ENCODE measurements around the gene CHCHD1.
"Not testable (repeated sequence)": the region's sequence is repeated elsewhere in the genome, so short reads cannot be mapped to it uniquely, and the experiment has no call there.

Gene CHCHD1

DNA sequence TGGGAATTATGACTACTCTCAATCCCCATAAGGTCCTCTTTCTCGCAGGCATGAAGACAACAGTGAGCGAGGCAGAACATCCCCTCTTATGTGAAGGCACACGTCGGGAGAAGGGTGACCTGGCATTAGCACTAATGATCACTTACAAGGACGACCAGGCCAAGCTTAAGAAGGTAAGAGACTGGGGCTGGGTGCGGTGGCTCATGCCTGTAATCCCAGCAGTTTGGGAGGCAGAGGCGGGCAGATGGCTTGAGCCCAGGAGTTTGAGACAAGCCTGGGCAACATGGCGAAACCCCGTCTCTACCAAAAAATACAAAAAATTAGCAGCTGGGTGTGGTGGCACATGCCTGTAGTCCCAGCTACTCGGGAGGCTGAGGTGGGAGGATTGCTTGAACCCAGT is 13.6 kb downstream of the CHCHD1 start:
- DNase-seq, result not testable (repeated sequence)

DNA sequence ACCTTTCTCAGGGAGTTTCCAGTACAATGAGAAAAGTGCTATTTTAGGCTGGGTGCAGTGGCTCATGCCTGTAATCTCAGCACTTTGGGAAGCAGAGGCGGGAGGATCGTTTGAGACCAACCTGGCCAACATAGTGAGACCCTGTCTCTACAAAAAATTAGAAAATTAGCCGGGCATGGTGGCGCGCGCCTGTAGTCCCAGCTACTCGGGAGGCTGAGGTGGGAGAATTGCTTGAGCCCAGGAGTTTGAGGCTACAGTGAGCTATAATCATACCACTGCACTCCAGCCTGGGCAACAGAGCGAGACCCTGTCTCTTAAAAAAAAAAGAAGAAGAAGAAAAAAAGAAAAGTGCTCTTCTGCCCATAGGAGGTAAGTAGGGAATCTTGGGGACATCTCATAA is 14.2 kb downstream of the CHCHD1 start:
- DNase-seq, result not testable (repeated sequence)

DNA sequence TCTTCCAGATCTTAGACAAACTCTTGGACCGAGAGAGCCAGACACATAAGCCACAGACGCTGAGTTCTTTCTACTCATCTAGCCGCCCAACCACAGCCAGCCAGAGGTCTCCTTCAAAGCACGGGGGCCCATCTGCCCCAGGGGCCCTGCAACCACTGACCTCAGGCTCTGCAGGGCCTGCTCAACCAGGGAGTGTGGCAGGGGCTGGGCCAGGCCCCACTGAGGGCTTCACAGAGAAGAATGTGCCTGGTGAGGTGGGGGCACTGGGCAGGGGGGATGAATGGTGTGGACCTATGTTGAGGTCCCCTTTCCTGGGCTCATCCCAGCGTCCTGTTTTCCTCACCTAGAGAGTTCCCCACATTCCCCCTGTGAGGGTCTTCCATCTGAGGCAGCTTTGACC is 14.9 kb downstream of the CHCHD1 start:
- DNase-seq, result no peak

DNA sequence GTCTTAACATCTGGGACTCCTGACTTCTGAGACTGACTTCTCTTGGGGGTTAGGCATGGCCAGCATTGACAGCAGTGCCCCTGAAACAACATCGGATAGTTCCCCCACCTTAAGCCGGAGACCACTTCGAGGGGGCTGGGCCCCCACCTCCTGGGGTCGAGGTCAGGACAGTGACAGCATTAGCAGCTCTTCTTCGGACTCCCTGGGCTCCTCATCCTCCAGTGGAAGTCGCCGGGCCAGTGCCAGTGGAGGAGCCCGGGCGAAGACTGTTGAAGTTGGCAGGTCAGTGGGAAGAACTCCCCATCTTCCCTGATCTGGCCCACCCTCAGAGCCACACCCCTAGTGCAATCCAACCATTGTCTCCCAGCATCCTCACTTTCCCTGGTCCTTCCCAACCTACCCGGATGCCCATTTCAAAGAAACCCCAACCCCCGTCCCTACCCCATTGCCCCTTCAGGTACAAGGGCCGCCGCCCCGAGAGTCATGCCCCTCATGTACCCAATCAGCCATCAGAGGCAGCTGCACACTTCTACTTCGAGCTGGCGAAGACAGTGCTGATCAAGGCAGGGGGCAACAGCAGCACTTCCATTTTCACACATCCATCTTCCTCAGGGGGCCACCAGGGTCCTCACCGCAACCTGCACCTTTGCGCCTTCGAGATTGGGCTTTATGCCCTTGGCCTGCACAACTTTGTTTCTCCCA is 15.6 kb downstream of the CHCHD1 start:
- no peak for DNase-seq

DNA sequence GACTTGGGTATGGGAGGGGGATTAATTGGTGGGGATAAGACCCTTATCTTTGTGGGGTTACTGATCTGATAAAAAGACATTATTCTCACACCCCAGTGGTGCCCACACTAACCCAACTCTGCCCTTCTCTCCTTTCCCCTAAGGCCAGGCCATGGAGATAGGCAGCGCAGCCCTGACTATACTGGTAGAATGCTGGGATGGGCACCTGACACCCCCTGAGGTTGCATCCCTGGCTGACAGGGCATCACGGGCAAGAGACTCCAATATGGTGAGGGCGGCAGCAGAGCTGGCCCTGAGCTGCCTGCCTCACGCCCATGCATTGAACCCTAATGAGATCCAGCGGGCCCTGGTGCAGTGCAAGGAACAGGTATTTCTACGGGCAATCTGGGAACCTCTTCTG is 16.2 kb downstream of the CHCHD1 start:
- DNase-seq, result no peak

DNA sequence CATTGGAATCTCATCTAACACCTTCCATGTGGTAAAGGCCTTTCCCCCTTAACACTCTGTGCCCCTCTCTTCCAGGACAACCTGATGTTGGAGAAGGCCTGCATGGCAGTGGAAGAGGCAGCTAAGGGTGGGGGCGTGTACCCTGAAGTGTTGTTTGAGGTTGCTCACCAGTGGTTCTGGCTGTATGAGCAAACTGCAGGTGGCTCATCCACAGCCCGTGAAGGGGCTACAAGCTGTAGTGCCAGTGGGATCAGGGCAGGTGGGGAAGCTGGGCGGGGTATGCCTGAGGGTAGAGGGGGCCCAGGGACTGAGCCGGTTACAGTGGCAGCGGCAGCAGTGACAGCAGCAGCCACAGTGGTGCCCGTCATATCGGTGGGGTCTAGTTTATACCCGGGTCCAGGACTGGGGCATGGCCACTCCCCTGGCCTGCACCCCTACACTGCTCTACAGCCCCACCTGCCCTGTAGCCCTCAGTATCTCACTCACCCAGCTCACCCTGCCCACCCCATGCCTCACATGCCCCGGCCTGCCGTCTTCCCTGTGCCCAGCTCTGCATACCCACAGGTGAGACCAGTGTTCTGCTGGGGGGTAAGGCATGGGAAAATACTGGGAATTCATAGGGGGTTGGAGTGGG is 17.2 kb downstream of the CHCHD1 start:
- DNase-seq, result no peak

DNA sequence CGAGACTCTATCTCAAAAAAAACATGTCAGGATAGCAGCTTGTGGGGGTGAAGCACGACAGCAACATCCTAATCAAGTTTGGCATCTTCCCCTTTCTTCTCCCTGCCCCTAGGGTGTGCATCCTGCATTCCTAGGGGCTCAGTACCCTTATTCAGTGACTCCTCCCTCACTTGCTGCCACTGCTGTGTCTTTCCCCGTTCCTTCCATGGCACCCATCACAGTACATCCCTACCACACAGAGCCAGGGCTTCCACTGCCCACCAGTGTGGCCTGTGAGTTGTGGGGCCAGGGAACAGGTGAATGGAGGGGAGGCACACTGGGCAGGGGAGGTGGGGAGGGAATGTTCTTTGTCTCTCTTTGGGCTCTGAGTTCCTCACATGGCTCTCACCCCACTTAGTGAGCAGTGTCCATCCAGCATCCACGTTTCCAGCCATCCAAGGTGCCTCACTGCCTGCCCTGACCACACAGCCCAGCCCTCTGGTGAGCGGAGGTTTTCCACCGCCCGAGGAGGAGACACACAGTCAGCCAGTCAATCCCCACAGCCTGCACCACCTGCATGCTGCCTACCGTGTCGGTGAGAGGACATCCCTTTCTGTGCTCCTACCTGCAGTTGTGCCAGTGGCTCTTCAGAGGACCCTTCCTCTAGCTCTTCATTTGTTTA is 18.2 kb downstream of the CHCHD1 start:
- no peak for DNase-seq

DNA sequence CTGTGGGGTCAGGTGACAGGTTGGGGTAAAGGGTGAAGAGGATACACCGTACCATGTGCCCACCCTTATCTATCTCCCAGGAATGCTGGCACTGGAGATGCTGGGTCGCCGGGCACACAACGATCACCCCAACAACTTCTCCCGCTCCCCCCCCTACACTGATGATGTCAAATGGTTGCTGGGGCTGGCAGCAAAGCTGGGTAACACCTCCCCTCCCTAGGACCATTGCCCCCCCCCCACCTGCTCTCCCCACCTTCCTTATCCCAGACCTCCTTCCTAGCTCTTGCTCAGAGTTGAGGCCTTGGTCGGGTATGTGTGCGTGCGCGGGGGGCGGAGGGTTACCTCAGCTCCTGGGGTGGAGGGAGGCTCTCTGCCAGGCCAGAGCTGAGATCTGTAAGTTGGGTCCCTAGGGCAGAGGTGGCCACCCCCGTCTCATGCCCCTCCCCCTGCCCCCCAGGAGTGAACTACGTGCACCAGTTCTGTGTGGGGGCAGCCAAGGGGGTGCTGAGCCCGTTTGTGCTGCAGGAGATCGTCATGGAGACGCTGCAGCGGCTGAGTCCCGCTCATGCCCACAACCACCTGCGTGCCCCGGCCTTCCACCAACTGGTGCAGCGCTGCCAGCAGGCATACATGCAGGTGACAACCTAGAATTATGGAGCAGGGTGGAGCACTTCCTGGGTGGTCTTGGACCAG is 18.9 kb downstream of the CHCHD1 start:
- DNase-seq, result no peak

DNA sequence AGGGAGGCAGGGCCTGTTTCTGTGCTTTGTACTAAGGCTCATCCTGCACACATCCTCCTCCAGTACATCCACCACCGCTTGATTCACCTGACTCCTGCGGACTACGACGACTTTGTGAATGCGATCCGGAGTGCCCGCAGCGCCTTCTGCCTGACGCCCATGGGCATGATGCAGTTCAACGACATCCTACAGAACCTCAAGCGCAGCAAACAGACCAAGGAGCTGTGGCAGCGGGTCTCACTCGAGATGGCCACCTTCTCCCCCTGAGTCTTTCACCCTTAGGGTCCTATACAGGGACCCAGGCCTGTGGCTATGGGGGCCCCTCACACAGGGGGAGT is 19.4 kb downstream of the CHCHD1 start:
- no peak for DNase-seq

DNA sequence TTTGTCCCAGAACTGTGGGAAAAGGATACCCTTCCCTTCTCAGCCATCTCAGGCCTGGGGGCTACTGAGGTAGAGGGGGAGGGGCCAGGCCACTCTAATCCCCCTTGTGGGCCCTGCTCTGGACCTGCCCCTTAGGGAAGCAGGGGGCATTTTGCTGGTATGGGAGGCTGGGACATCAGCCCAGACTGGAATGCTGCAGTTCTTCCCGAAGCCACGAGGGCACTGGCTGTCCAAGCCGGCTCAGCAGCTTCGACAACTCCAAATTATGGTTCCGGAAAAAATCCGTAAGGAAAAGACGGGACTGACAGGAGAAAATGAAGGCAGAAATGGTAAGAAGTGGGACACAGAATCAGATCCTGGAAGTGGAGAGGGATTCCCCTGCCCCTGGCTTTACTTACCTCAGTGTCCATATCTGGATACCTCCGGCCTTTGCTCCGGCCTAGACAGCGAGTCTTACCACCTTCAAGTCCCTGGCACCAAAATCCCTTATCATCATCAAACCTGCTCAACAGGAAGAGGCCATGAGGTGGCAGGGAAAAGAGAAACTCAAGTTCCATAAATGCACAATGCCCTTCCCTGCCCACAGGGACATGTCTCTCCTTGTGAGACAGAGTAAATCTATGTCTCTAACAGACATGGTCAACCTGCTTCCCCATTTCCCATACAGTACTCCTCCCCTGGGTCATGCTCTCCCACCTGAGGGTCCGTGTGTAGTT is 20.6 kb downstream of the CHCHD1 start:
- DNase-seq, result no peak

DNA sequence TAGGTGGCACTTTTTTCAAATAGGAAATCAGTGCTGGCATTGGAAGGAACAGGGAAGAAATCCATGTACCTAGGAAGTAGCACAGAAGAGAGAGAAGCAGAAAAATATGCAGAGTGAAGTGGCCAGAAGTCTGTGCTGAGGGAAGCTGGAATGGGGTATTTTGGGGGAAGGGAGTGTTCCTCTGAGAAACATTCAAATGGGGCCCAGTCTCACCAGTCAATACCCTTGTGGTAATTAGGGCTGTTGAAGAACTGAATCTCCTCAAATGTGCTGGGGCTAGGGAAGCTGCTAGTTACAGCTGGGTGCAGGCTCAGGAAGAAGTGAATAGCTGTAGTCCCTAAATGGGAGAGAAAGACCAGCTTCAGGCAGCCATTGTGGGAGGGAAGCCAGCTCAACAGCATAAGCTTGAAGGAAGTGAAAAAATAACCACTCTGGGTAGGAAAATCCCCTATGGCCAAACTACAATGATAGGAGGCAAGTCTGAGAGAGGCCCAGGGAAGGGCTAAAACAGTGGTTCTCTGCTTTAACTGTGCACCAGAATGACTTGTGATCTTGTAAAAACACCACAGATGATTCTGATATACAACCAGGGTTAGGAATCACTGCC is 21.9 kb downstream of the CHCHD1 start:
- no peak for DNase-seq

DNA sequence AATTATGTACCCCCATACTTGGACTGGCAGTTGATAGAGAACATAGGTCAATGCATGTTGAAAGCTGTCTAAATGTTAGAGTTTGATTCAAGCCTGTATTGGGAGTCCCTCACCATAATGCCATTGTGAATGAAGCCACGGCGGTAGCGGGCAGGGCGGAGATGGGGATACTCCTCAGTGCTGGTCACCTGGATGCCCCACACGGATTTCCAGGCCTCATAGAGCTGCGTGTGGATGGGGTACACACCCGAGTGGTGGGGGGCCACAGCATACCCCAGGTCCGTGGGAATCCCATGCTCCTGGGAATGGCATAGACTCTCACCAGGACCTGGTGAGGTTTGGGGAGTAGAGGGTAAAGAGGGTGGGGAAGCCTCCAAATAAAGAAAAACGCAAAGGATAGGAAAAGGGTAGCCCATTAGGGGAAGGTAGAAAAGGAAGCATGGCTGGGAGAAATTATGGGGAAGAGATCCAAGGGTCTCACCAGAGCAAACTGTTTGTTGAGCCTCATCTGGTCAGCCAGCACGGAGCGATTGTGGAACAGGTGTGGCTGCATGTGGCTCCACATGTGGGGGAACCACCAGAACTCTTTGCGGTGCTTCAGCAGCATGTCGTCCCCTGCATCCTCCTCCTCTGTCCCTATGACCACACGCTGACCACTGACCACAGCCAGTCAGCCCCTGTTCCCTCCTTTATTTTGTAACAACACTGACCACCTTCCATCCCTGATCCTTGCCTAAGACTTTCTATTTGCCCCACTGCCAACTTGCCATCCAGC is 24.5 kb downstream of the CHCHD1 start:
- DNase-seq, result no peak

DNA sequence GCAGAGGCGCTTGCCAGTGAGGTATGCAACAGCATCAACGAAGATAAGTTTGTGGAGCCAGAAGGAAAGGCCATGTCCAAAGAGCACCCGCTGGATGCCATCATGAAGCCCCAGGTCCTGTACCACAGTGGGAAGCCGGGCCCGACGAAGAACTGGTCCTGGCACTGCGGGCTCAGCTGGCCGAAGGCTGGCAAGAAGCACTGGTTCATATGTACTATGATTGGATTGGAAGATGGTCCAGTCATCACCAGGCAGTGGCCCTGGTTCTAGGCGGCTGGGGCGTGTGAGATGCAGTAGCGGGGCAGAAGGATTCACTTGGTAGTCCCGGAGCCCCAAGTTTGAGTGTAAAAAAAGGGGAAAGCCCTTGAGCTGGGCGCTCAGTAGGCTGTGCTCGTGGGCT is 25.6 kb downstream of the CHCHD1 start:
- DNase-seq, result no peak

DNA sequence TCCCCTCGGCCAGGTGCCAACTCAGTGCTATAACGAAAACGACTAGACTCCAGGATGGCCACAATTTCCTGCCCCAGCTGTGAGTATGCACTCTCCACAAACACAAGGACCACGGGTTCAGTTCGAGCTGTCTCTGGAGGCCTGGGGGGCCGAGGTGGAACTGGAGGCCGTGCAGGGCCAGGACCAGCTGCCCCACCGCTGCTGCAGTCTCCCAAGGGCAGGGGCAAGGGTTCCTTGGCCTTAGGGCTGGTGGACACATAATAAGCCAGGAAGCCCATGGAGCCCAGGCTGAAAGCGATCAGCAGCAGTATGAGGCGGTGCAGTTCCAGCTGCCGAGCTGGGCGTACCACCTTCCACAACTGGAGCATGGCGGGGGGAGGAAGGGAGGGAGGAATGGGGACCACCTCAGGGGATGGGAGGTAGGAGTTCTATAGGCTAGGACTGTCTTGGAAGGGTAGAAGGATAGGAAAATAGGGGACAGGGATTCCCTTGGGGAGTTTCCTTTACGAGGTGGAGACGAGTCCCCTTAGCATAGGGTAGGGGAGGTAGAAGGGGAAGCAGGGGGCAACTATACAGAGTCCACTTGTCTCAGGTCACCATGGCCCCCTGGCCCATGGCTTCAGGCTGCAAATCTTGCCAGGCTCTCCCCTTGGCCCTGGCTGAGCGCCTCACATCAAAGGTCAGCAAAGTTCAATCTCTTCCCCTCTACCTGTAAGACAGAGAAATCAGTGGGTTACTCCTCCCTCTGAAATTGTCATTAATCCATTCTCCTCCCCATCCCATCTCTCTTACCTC is 26.4 kb downstream of the CHCHD1 start:
- DNase-seq, result no peak

DNA sequence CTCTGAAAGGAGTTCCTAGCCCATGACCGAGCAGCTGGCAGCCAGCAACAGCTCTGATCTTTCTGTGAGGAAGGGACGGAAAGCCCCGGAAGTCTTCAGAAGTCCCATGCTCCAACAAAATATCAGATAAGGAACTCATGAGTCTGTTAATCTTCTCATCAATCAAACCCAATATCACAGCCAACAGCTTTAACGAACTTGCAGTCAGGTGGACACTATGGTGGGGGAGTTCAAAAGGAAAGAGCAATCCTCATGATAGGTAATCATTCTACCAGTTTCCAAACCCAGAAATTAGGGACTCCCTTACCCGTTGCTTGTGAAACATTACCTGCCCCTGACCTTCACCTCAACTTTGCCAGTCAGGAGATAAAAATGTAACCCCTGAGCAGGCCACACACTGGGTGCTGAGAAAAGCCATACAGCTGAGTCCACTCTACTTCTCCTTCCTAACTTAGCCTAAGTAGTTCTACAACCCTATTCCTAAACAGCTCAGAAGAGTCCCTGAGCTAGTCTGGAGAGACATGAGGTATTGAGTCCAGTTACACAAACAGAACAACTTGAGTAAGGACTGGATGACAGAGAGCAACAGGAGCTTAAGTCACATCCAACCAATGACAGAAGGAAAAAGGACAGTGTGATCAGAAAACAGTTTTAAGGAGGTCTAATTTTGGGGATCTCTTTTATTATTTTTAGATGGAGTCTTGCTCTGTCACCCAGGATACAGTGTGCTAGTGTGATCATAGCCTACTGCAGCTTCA is 27.4 kb downstream of the CHCHD1 start:
- no peak for DNase-seq

DNA sequence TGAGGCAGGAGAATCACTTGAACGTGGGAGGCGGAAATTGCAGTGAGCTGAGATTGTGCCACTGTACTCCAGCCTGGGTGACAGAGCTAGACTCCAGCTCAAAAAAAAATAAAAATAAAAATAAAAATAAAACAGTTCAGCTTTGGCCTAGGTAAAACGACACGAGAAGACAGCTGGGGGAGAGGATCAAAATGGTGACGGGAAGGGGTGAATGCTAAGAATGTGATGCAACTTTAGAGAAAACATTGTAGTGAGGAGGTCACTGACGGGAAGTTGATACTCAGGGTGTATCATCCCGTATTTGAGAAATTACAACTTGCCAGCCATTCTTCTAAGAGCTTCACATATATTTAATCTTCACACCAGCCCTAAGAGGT is 28.5 kb downstream of the CHCHD1 start:
- DNase-seq, result no peak

DNA sequence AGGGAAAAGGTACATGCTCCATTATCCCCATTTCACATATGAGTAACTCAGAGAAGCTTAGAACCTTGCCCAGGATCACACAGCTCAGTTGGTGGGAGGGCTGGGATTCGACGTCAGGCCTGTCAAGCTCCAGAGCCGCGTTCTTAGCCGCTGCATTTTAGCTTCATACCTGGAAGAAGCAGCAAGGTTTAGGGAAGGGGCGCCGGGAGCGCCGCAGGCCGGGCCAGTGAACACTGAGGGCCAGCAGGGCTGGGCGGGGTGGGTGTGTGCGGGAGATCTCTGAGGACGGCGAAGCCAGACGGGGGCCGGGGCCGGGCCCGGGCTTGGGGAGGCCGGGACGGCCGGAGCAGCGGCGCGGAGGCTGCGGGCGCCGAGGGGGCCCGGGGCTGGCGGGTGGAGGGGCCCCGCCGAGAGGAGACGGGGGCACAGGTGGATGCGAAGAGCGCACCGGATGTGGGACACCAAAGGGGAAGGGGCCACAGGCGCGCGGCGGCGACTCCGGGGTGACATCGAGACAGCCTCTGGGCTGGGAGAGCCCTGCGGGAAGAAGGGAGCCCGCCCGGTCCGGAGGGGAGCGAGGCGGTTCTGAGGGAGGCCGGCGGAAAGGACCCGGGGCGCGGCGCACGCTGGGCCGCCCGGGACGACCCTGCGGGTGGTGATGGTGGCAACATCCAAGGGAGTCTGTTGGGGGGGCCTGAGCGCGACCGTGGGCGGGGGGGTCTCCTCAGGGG is 29.1 kb downstream of the CHCHD1 start:
- DNase-seq, result no peak

DNA sequence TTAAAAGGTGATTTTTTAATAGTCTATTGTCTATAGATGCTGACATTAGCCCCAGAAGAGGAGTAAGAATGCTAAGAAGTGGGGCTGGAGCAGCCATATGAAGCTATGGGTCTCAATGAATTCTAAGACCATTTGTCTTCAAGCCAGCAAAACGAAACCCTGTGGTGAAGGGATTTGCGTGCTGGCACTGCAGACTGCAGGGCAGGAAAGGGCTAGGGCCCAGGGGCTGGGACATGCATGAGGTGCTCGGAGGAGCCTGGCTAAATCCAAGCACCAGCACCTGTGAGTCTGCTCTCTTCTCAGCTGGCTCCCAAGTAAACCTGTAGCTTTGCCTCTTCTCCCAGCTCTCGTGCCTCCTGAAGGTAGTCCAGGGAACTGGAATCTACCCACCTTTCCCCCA is 30.8 kb downstream of the CHCHD1 start:
- DNase-seq, result no peak

DNA sequence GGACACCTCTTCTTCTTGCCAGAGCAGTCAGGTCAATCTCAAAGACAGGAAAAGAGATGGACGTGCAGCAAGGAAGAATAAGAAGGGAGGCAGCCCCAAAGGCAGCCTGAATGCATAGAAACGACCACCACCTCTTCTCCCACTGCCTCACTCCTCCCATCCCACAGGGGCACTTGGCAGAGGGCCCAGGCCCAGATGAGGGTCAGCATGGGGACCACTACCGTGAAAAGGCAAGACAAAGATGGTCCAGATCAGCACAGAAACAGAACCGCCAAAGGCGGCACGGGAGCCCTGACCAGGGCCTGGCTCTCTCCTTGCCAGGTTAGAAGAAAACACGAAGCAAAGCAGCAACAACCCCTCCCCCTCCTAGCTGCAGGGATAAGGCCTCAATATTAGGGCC is 31.5 kb downstream of the CHCHD1 start:
- DNase-seq, result no peak

Measured in SW 1271 (cell line).